Large intestine (tissue), 3 donors: Measurements from ENCODE around the gene NBEA. TPM values are rescaled to one million over a fixed set of nuclear protein-coding genes. Genes with fewer than 3 reads are reported as not detected.
"Not testable (repeated sequence)": the region's sequence is repeated elsewhere in the genome, so short reads cannot be mapped to it uniquely, and the experiment has no call there.

Experiments used
- DNase-seq, 2 donors: peaks; one replicate each; pipeline versions ENCODE4 v3.0.0 to v3.0.0-alpha.2; 2013
- H3K27ac ChIP-seq: one replicate; pipeline ENCODE4 v1.5.1; 2013; ENCODE audit warnings: low read length
- H3K27me3 ChIP-seq: 2 replicates; pipeline ENCODE4 v1.6.1; 2013; ENCODE audit warnings: low read length; ENCODE audit not compliant: control insufficient read depth, insufficient read depth
- H3K36me3 ChIP-seq: 2 replicates; pipeline ENCODE4 v1.6.1; 2013; ENCODE audit warnings: low read length; ENCODE audit not compliant: control insufficient read depth, insufficient read depth
- H3K4me1 ChIP-seq: one replicate; pipeline ENCODE4 v1.6.1; 2013; ENCODE audit warnings: low read length; ENCODE audit not compliant: control insufficient read depth, insufficient read depth
- H3K4me3 ChIP-seq: one replicate; pipeline ENCODE4 v1.5.1; 2013; ENCODE audit warnings: low read length
- H3K9me3 ChIP-seq: one replicate; pipeline ENCODE4 v1.6.1; 2013; ENCODE audit warnings: mild to moderate bottlenecking, low read depth, low read length, moderate library complexity; ENCODE audit not compliant: control insufficient read depth
- WGBS: methylation state at CpG from one replicate; pipeline ENCODE4 v1.1.5; 2013; ENCODE audit warnings: low lambda C conversion rate; ENCODE audit not compliant: insufficient coverage; 5-methylcytosine and 5-hydroxymethylcytosine counted together
- polyA plus RNA-seq: library from polyadenylated mRNA; unstranded; fragments of 120-200 nt; gene quantifications from one replicate; pipeline ENCODE4 v1.2.1, GENCODE V29; 2013

The NBEA gene
- polyA plus RNA-seq, 1 donor: 8.7 TPM

GRCh38 chr13:34926508-34926907 lies 15.6 kb upstream of the NBEA start:
- no peak overlapping the region for H3K4me3 ChIP-seq
- no peaks in the 10 kb centered on the region for H3K9me3 ChIP-seq
- WGBS: 100% methylated on average over 1 of the region's 1 CpG
- H3K27ac ChIP-seq: no peak overlapping the region
- H3K27me3 ChIP-seq: no peaks in the 10 kb centered on the region
- no peak for DNase-seq
- H3K4me1 ChIP-seq: no peaks in the 10 kb centered on the region
- H3K36me3 ChIP-seq: no peaks in the 10 kb centered on the region

- not testable (repeated sequence) for DNase-seq, H3K27me3 ChIP-seq
- no CpG with 5 or more reads among the region's 1 CpG for whole genome bisulfite sequencing
These were observed 13.4 kb upstream of the NBEA start for GRCh38 chr13:34928676-34929075.

GRCh38 chr13:34931572-34931971 lies 10.5 kb upstream of the NBEA start:
- no peak for DNase-seq
- no peaks in the 10 kb centered on the region for H3K4me1 ChIP-seq
- no peak overlapping the region for H3K4me3 ChIP-seq
- no peaks in the 10 kb centered on the region for H3K36me3 ChIP-seq
- 70% methylated on average over 2 of the region's 6 CpGs for WGBS
- peaks cover 4% of the 10 kb centered on the region for H3K27me3 ChIP-seq
- H3K27ac ChIP-seq: no peak overlapping the region
- no peaks in the 10 kb centered on the region for H3K9me3 ChIP-seq

More at GRCh38 chr13:34928676-34929075, 13.4 kb upstream of the NBEA start:
- H3K4me1 ChIP-seq, H3K4me3 ChIP-seq, H3K27ac ChIP-seq, H3K9me3 ChIP-seq, H3K36me3 ChIP-seq: not testable (repeated sequence)

GRCh38 chr13:34933349-34933748 lies 8.7 kb upstream of the NBEA start:
- no peak for DNase-seq
- no peaks in the 10 kb centered on the region for H3K4me1 ChIP-seq
- H3K27me3 ChIP-seq: peaks cover 4% of the 10 kb centered on the region
- H3K36me3 ChIP-seq: no peaks in the 10 kb centered on the region
- H3K4me3 ChIP-seq: no peak overlapping the region
- H3K27ac ChIP-seq: no peak overlapping the region
- H3K9me3 ChIP-seq: no peaks in the 10 kb centered on the region

- no peaks in the 10 kb centered on the region for H3K36me3 ChIP-seq
- no peaks in the 10 kb centered on the region for H3K9me3 ChIP-seq
- DNase-seq: no peak
- peaks cover 4% of the 10 kb centered on the region for H3K27me3 ChIP-seq
- no peaks in the 10 kb centered on the region for H3K4me1 ChIP-seq
- H3K4me3 ChIP-seq: no peak overlapping the region
- no peak overlapping the region for H3K27ac ChIP-seq
- 92% methylated on average over 2 of the region's 2 CpGs for WGBS
These were observed 8.3 kb upstream of the NBEA start for GRCh38 chr13:34933786-34934185.

- H3K4me3 ChIP-seq: no peak overlapping the region
- H3K27ac ChIP-seq: no peak overlapping the region
- H3K36me3 ChIP-seq: no peaks in the 10 kb centered on the region
- H3K9me3 ChIP-seq: no peaks in the 10 kb centered on the region
- no CpG with 5 or more reads among the region's 5 CpGs for WGBS
- no peaks in the 10 kb centered on the region for H3K4me1 ChIP-seq
- H3K27me3 ChIP-seq: peaks cover 4% of the 10 kb centered on the region
- DNase-seq: no peak
These were observed 6.2 kb upstream of the NBEA start for GRCh38 chr13:34935841-34936240.

- no peak overlapping the region for H3K4me3 ChIP-seq
- H3K4me1 ChIP-seq: peaks cover 5% of the 10 kb centered on the region
- peaks cover 24% of the 10 kb centered on the region for H3K27me3 ChIP-seq
- 100% methylated on average over 1 of the region's 1 CpG for WGBS
- no peaks in the 10 kb centered on the region for H3K9me3 ChIP-seq
- H3K36me3 ChIP-seq: no peaks in the 10 kb centered on the region
- no peak for DNase-seq
- no peak overlapping the region for H3K27ac ChIP-seq
These were observed 2.3 kb upstream of the NBEA start for GRCh38 chr13:34939771-34940170.

GRCh38 chr13:34941436-34941834 lies 635 bp upstream of the NBEA start:
- Histone ChIP-seq H3K9me3 (no peaks in the 10 kb centered on the region), H3K4me3 (peak overlapping the region; percentile 69), H3K4me1 (peaks cover 5% of the 10 kb centered on the region), H3K36me3 (no peaks in the 10 kb centered on the region), H3K27ac (no peak overlapping the region), H3K27me3 (peaks cover 22% of the 10 kb centered on the region)
- WGBS: no CpG with 5 or more reads among the region's 13 CpGs
- DNase-seq: no peak

- no CpG with 5 or more reads among the region's 62 CpGs for WGBS
- Histone ChIP-seq H3K4me1 (peaks cover 5% of the 10 kb centered on the region), H3K9me3 (no peaks in the 10 kb centered on the region), H3K27ac (no peak overlapping the region), H3K36me3 (no peaks in the 10 kb centered on the region), H3K27me3 (peaks cover 22% of the 10 kb centered on the region), H3K4me3 (peak overlapping the region; percentile 69)
- peak; percentile 6 to 36 for DNase-seq
These were observed 814 bp downstream of the NBEA start for GRCh38 chr13:34942732-34943435.

GRCh38 chr13:34943436-34944273 lies 1.6 kb downstream of the NBEA start:
- no peak overlapping the region for H3K27ac ChIP-seq
- DNase-seq: no peak
- H3K9me3 ChIP-seq: no peaks in the 10 kb centered on the region
- WGBS: 56% methylated on average over 3 of the region's 10 CpGs
- H3K4me1 ChIP-seq: peaks cover 5% of the 10 kb centered on the region
- H3K4me3 ChIP-seq: peak overlapping the region; percentile 69
- no peaks in the 10 kb centered on the region for H3K36me3 ChIP-seq
- H3K27me3 ChIP-seq: peaks cover 22% of the 10 kb centered on the region
